ENCODE data around the gene GNAT3. TPM values are rescaled to one million over a fixed set of nuclear protein-coding genes. Genes with fewer than 3 reads are reported as not detected.

The GNAT3 gene
- total RNA-seq, 1 donor from 2014 or later, result not detected

DNA sequence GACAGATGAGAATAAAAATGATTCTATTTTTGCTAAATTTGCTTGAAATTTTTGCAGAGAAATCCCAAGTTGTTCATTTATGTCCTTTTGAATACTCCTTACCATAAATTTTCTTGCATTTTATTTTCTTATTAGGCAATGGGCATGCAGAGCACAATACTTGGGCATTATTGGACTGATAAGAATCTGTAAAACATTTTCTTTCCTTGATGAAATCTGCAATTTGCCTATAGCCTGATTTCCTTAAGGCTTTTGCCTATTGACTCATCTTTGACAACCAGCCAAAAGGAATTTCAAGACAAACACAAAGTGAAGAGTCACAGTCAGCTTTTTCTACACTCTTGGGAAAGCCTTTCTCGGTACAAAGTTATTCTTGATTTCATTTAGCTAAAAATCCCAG, 30.5 kb upstream of the GNAT3 start:
- peaks cover 14% of the 10 kb centered on the region for H3K4me1 Mint-ChIP-seq
- TF ChIP-seq, protein P1, sequence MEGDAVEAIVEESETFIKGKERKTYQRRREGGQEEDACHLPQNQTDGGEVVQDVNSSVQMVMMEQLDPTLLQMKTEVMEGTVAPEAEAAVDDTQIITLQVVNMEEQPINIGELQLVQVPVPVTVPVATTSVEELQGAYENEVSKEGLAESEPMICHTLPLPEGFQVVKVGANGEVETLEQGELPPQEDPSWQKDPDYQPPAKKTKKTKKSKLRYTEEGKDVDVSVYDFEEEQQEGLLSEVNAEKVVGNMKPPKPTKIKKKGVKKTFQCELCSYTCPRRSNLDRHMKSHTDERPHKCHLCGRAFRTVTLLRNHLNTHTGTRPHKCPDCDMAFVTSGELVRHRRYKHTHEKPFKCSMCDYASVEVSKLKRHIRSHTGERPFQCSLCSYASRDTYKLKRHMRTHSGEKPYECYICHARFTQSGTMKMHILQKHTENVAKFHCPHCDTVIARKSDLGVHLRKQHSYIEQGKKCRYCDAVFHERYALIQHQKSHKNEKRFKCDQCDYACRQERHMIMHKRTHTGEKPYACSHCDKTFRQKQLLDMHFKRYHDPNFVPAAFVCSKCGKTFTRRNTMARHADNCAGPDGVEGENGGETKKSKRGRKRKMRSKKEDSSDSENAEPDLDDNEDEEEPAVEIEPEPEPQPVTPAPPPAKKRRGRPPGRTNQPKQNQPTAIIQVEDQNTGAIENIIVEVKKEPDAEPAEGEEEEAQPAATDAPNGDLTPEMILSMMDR (conservative IDR thresholded peaks at IDR 0.05), result no peak
- H3K36me3 Mint-ChIP-seq (ENCODE audit: low read depth), result peaks cover 5% of the 10 kb centered on the region
- no peak for DNase-seq (ENCODE audit: low read depth, low spot score)
- no peak overlapping the region for H3K27ac Mint-ChIP-seq (ENCODE audit: unreplicated experiment)
- H3K27me3 Mint-ChIP-seq (ENCODE audit: low read depth), result no peaks in the 10 kb centered on the region
- no peak overlapping the region for H3K4me3 Mint-ChIP-seq
- peaks cover 19% of the 10 kb centered on the region for H3K9me3 Mint-ChIP-seq

DNA sequence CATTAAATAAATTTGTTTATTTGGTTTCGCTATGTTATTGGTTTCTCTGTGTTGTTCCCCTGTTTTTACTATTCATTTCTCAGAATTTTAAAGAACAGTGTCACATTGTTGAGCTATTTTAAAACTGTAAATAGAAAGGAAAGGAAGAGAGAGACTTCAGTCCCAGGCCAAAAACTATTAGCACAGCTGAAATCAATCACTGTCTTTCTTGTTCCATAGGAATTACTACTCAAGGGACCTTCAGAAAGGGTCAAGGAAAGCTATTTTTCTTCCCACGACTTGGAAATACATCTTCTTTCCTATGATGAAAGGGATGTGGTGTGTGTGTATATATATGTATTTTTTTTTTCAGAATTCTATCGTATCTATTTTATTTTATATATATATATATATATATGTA, 29.0 kb upstream of the GNAT3 start:
- DNase-seq (ENCODE audit: low read depth, low spot score), result no peak
- Mint-ChIP-seq H3K4me1 (peaks cover 14% of the 10 kb centered on the region), H3K36me3 (ENCODE audit: low read depth) (peaks cover 5% of the 10 kb centered on the region), H3K27ac (ENCODE audit: unreplicated experiment) (no peak overlapping the region), H3K4me3 (no peak overlapping the region), H3K27me3 (ENCODE audit: low read depth) (no peaks in the 10 kb centered on the region), H3K9me3 (peaks cover 12% of the 10 kb centered on the region)
- TF ChIP-seq, protein P1 (conservative IDR thresholded peaks at IDR 0.05), result no peak

DNA sequence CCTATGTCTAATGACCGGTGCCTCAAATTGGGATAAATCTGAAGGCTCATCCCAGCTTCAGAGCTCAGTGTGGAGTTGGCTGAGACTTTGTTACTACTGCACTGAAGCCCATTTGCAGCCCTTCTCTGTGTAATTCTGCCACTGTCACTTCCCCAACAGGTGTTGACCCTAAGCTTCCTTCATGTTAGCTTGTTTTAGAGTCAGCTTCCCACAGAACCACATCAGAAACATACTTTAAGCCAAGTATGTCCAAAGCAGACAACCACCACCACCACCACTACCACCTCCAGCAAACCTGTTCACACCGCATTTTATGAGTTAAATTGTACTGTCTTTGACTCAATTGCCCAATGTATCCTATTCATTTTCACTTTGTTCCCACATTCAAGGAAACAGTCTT, 25.2 kb upstream of the GNAT3 start:
- TF ChIP-seq, protein P1 (conservative IDR thresholded peaks at IDR 0.05), result no peak
- peaks cover 14% of the 10 kb centered on the region for H3K4me1 Mint-ChIP-seq
- no peaks in the 10 kb centered on the region for H3K36me3 Mint-ChIP-seq (ENCODE audit: low read depth)
- H3K4me3 Mint-ChIP-seq, result no peak overlapping the region
- no peaks in the 10 kb centered on the region for H3K27me3 Mint-ChIP-seq (ENCODE audit: low read depth)
- no peak for DNase-seq (ENCODE audit: low read depth, low spot score)
- H3K9me3 Mint-ChIP-seq, result peaks cover 7% of the 10 kb centered on the region
- no peak overlapping the region for H3K27ac Mint-ChIP-seq (ENCODE audit: unreplicated experiment)

DNA sequence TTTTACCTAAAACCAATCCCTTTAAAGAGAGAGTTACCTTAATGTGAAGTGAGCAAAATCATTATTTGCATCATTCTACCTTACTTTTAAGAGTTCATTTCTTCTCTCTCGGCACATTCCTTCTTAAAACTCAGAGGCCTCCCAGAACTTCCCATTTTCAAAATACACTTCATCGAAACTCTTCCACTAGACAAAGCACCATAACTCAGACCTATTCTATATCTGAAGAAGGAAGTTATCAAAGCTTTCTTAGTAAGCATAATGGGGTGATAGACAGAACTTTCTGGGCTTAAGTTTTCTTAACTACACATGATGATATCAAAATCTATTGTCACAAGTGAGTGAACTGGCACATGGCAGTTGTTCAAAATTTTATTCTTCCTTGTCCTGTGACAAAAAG, 24.6 kb upstream of the GNAT3 start:
- H3K9me3 Mint-ChIP-seq, result peaks cover 8% of the 10 kb centered on the region
- H3K4me3 Mint-ChIP-seq, result no peak overlapping the region
- TF ChIP-seq, protein P1 (conservative IDR thresholded peaks at IDR 0.05), result no peak
- no peaks in the 10 kb centered on the region for H3K27me3 Mint-ChIP-seq (ENCODE audit: low read depth)
- peaks cover 7% of the 10 kb centered on the region for H3K4me1 Mint-ChIP-seq
- H3K27ac Mint-ChIP-seq (ENCODE audit: unreplicated experiment), result no peak overlapping the region
- H3K36me3 Mint-ChIP-seq (ENCODE audit: low read depth), result no peaks in the 10 kb centered on the region
- DNase-seq (ENCODE audit: low read depth, low spot score), result no peak

- TF ChIP-seq, protein P1 (conservative IDR thresholded peaks at IDR 0.05), result no peak
- Mint-ChIP-seq H3K36me3 (ENCODE audit: low read depth) (no peaks in the 10 kb centered on the region), H3K27ac (ENCODE audit: unreplicated experiment) (no peak overlapping the region), H3K9me3 (peaks cover 7% of the 10 kb centered on the region), H3K4me1 (no peaks in the 10 kb centered on the region), H3K27me3 (ENCODE audit: low read depth) (no peaks in the 10 kb centered on the region), H3K4me3 (no peak overlapping the region)
- DNase-seq (ENCODE audit: low read depth, low spot score), result no peak
Measured at GRCh38 chr7:80533287-80533686, 21.4 kb upstream of the GNAT3 start.

GRCh38 chr7:80532153-80532552, 20.3 kb upstream of the GNAT3 start:
- H3K4me1 Mint-ChIP-seq, result no peaks in the 10 kb centered on the region
- no peak for DNase-seq (ENCODE audit: low read depth, low spot score)
- peaks cover 7% of the 10 kb centered on the region for H3K9me3 Mint-ChIP-seq
- H3K27ac Mint-ChIP-seq (ENCODE audit: unreplicated experiment), result no peak overlapping the region
- H3K27me3 Mint-ChIP-seq (ENCODE audit: low read depth), result no peaks in the 10 kb centered on the region
- H3K4me3 Mint-ChIP-seq, result no peak overlapping the region
- TF ChIP-seq, protein P1 (conservative IDR thresholded peaks at IDR 0.05), result no peak
- H3K36me3 Mint-ChIP-seq (ENCODE audit: low read depth), result no peaks in the 10 kb centered on the region
